AG20443 (cell line): ENCODE measurements around the gene BCAP31.
"Not testable (repeated sequence)": the region's sequence is repeated elsewhere in the genome, so short reads cannot be mapped to it uniquely, and the experiment has no call there.

Experiments used
- DNase-seq: peaks from one replicate; pipeline ENCODE4 v3.0.0; 2012; ENCODE audit warnings: low spot score, mixed read lengths

Gene BCAP31

DNA sequence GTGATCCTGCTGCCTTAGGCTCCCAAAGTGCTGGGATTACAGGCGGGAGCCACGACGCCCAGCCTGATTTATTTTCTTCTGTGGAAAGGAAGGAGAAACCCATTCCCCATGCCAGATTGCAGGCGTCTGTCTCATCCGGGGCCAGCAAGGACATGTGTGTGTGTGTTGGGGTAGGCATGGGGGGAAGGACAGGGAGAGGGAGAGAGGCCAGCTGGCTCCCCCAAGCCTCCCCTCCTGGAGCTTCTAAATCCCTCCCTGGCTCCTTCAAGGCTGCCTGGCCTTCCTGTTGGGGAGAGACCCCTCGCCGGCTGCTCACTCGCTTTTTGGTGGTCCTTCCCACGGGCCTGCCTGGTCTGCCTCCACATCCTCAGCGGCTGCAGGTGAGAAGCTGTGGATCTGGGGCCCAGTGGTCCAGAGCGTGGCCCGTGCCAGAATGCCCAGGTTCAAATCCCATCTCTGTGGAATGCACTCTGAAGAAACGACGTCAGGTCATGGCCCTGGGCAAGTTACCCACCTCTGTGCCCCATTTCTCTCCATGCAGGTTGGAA, 38.5 kb upstream of the BCAP31 start:
- DNase-seq: no peak

GRCh38 chrX:153761863-153762262, 37.7 kb upstream of the BCAP31 start:
- no peak for DNase-seq

- DNase-seq: no peak
These were observed 30.9 kb upstream of the BCAP31 start for GRCh38 chrX:153755136-153755535.

GRCh38 chrX:153750127-153750774, 26.1 kb upstream of the BCAP31 start:
- no peak for DNase-seq

DNA sequence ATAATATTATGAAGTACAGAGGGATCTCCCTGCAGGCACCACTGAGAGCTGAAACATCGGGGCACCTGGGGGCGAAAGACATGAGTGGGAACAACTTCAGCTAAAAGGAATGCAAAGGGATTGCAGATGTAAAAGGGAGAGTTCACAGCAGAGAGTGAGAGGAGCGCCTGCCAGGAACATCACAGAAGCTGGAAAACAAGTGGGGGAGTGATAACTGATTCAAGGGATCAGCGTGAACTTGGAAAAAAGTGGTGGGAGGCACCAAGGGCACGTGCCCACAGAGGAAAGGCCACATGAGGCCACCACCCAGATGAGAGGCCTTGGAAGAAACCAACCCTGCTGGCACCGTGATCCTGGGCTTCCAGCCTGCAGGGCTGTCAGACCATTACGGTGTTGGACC, 24.8 kb upstream of the BCAP31 start:
- not testable (repeated sequence) for DNase-seq

DNA sequence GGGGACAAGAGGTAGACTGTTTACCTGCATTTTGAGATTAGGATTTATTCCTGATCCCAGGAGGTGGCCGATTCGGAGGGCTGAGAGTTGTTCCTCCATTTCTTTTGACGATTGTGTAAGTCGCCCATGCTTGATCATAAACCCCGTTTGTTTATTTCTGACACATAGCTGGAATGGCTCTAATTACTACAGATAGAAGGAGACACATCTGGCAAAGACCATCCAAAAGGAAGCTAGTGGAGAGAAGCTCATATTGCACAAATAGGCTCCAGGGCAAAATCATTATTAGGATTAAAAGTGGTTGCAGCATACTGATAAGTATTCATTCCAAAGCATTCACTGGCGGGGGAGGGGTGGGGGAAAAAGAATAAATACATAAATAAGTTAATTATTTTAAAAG, 22.8 kb upstream of the BCAP31 start:
- DNase-seq: not testable (repeated sequence)

GRCh38 chrX:153746359-153746758, 22.2 kb upstream of the BCAP31 start:
- no peak for DNase-seq

DNA sequence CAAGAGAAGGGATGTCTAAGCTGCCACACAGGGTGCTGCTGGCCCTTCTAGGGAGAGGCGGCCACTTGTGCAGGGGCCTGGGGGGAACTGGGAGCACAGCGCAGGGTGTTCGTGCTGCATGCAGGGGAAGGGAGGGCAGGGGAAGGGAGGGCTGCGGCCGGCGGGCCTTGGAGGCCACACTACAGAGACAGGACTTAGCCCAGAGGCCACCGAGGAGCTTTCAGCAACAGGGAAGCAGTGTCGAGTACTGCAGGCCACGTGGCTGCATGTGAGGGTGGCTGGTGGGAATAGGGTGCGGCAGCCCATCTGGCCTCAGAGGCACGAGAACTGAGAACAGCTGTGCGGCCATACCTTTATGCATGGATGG, 20.9 kb upstream of the BCAP31 start:
- not testable (repeated sequence) for DNase-seq

DNA sequence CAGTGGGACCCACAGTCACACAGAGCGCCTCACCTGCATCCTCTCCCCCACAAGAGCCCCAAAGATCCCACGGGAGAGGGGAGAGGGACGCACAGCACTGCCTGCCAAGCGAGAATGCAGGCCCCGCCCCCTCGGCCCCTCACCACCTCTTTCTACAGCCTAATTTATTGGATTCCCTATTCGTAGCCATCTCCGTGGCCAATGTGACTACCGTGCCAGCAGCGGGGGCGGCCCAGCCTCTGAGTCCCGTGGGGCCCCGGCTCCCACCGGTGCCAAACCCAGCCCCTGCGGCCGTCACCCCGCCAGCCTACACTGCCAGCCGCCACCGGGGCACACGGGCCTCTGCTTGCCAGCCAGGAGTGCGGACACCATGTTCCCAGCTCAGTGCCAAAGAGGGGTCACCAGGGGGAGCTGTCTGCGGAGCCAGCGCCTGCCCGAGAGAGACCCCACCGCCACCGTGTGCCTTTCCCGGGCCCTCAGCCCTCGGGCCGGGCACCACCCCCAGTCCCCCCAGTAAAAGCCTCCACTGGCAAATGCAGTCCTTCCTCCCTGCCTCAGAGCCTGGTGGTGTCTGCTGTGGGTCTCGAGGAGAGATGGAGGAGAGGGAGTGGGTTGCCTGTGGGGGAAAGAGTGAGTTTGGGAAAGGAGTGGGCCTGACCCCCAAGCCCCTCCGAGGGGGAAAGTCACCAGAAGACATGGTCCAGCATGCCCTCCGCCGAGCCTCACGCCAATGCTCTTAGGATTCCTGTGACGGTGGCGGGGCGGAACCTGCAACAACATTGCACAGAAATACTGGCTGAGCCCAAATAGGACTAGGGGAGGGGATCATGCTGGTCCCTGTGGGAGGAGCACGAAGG, 20.3 kb upstream of the BCAP31 start:
- DNase-seq: no peak

GRCh38 chrX:153743468-153744209, 19.5 kb upstream of the BCAP31 start:
- DNase-seq: not testable (repeated sequence)

DNA sequence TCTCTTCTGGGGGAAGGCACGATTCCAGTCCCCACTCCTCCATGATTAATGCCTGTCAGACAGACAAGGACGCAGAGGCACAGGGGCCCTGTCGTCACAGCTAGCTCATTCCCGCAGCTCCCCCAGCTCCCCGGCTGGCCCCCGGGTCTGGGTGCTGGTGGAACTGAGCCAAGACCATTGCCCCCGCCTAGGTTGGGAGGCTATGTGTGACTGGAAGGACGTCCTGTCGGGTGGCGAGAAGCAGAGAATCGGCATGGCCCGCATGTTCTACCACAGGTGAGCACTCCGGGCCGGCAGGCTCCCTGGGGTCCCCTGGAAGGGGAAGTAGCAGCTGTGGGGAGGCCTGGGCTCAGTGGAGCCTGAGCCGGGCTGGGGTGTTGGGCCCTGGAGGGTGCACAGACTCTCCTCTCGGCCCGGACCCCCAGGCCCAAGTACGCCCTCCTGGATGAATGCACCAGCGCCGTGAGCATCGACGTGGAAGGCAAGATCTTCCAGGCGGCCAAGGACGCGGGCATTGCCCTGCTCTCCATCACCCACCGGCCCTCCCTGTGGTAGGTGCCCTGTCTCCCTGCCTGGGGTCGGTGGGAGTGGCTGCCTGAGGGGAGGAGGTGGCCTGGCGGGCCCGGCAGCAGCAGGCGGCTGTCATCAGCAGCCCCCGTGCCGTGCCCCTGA, 18.7 kb upstream of the BCAP31 start:
- not testable (repeated sequence) for DNase-seq

DNA sequence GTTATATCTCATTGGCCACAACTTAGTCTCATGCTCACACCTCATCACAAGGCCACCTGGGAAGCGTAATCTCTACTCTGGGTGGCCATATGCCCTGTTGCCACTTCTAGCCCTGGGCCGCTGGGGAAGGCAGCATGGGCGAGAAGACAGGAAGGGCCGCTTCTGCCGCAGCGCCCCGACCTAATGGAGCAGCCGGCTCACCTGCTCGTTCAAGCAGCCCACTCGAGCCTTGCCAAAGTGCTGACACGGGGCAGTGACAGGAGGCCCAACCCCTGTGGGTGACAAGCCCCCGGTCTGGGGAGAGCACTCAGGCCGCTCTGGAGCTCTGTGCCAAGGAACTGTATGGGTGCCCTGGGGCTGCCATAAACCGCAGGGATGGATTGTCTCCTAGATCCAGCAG, 17.9 kb upstream of the BCAP31 start:
- not testable (repeated sequence) for DNase-seq

DNA sequence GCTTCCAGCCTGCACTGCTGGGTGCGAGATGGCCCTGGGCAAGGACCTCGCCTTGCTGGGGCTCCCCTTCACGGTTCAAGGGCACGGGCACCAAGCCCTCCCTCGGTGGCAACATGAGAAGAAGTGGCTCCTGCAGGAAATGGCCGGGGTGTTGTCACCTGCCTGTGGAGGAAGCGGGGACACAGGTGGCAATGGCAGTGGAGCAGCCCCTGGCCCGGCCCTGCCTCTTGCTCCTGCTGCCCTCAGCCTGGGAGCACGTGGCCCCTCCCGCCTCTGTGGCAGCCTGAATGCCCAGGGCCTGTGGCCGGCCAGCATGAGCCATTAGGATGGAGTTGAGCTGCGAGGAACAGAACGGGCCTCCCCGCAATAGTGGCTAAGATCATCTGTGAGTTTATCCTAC, 17.3 kb upstream of the BCAP31 start:
- DNase-seq: no peak

DNA sequence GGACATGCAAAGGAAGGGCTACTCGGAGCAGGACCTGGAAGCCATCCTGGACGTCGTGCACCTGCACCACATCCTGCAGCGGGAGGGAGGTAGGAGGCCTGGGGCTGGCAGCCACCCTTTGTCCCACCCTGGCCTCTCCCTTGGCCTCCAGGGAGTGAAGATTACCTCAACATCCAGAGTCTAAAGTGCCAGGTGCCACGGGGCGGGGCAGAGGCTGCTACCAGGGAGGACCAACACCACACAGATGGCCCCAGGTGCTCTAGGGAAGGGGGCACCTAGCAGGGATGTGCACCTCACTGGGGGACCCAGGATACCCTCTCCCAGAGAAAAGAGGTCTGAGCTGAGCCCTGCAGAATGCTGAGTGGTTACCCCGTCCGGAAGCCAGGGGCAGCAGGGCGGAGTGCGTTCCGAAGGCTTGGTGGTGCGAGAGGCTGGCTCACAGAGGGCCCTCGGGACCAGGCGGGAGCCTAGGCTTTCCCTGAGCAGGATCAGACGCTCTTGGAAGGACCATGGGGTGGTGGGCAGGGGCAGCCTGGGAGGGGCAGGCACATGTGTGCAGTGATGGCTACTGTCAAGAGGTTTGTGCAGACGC, 16.5 kb upstream of the BCAP31 start:
- no peak for DNase-seq

DNA sequence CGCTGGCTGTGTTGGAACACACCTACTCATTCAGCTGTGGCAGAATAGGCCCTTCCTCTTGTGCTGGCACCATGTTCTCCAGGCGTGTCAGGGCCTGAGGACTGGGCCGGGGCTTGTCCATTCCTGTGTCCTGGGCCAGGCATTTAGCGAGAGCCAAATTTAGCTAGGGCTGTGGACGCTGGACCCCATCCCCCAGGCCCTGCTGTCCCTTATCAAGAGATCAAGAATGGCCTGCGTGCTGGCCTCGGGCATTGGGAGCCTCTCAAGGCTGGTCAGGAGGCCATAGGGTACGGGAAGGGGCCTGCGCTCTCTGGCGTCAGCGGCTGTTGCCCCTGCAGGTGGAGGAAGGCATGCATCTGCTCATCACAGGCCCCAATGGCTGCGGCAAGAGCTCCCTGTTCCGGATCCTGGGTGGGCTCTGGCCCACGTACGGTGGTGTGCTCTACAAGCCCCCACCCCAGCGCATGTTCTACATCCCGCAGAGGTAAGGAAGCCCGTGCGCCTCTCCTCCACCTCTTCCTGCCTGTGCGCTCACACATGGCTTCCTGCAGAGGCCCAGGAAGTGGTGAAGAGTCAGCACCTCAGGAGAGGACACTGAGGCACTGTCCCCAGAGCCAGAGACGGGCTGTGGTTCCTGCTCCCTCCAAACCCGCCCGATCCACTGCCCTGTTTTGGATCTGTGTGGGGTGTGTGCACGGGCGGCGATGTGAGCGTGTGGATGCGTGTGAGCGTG, 15.7 kb upstream of the BCAP31 start:
- no peak for DNase-seq

DNA sequence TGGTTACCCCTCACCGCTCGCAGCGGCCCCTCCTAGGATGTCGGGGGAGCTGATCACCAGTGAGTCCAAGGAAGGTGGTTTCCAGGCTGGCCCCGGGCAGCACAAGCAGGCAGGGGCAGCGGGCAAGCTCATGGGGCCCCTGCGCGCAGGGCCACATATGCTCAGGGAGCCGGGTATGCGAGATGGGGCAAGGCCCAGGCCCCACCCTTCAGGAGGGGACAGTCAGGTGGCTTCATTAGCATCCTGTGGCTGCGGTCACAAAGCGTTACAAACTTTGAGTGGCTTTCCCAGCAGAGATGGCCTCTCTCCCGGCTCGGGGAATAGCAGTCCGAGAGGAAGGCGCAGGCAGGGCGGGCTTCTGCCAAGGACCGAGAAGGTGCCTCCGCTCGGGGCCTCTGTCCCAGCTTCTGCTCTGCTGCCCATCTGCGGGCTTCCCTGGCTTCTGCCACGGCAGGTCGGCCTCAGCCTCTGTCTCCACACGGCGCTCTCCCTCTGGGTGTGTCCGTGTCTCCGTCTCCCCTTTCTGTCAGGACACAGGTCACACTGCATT, 13.9 kb upstream of the BCAP31 start:
- no peak for DNase-seq

- DNase-seq: no peak
These were observed 12.8 kb upstream of the BCAP31 start for GRCh38 chrX:153736871-153737441.

- DNase-seq: no peak
These were observed 12.1 kb upstream of the BCAP31 start for GRCh38 chrX:153736071-153736820.

DNA sequence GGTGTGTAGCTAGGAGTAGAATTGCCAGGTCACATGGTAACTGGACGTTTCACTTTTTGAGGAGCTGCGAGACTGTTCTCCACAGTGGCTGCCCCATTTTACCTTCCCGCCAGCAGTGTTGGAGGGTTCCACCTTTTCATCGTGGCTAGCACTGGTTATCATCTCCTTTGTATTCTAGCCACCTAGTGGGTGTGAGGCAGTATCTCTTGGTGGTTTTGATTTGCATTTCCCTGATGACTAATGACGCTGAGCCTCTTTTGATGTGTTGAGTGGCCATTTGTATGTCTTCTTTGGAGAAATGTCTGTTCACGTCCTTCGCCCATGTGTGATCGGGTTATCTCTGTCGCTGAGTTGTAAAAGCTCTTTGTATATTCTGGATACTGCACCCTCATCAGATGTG, 11.1 kb upstream of the BCAP31 start:
- no peak for DNase-seq

- DNase-seq: no peak
These were observed 10.7 kb upstream of the BCAP31 start for GRCh38 chrX:153734871-153735270.
